GM10266 (cell line): ENCODE measurements around the gene PDE6G.
"Not testable (repeated sequence)": the region's sequence is repeated elsewhere in the genome, so short reads cannot be mapped to it uniquely, and the experiment has no call there.

ENCODE experiments used
- DNase-seq: peaks from one replicate; pipeline ENCODE4 v3.0.0; 2012; ENCODE audit errors: extremely low spot score
- CTCF ChIP-seq: IDR thresholded peaks from 2 replicates; pipeline ENCODE4 v1.5.1; 2012; ENCODE audit warnings: mild to moderate bottlenecking, low read depth; ENCODE audit not compliant: control insufficient read depth, insufficient read depth; ENCODE audit errors: missing control alignments

PDE6G gene

DNA sequence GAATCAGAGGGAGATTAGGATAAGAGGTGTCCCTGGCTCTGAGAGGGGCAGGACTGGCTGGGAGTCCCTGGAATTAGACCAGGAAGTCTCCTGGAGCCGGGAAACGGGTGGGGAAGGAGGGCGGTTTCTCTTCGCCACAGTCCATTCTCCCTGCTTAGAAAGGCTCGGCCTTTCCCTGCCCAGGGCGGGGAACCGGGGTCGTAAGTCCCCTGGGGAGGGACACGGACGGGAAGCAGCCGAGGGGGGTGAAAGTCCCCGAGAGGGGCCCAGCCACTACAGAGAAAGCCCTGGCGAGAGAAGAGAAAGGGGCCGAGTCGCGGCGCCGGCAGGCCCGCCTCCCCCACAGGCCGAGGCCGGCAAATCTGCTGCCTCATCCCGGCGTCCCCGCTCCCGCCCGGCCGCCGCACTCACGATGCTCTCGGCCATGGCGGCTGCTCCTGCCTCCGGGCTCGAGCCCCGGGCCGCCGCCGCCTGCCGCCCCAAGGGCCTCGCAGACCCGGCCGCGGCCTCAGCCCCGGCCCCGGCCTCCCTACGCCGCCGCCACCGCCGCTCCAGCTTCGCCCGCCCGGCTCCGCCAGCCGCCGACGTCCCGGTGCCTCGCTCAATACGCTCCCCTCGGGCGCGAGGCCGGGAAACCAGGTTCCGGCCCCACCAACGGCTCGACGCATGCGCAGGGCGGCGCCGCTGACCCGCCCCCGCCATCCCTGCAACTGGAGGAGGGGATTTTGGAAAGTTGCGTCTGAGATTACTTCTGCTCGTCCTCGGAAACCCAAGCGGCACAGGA, 19.6 kb downstream of the PDE6G start, which contains the start of the genes NPLOC4 and TSPAN10:
NPLOC4 (minus strand) TSS at position 608 of the 784 bp plus-strand sequence; CDS start at position 426, 182 bp downstream.
TSPAN10 (plus strand) TSS at position 692 of the 784 bp plus-strand sequence. CDS start 5,217 bp downstream, outside the sequence.
- no peak for TF ChIP-seq CTCF
- DNase-seq, result peak; percentile 99

GRCh38 chr17:81635973-81636504, 20.3 kb downstream of the PDE6G start:
- no peak for TF ChIP-seq CTCF

GRCh38 chr17:81635431-81635830, 20.9 kb downstream of the PDE6G start:
- DNase-seq, result no peak
- TF ChIP-seq CTCF, result no peak

More at GRCh38 chr17:81635973-81636504, 20.3 kb downstream of the PDE6G start:
- DNase-seq, result peak; percentile 51

- DNase-seq, result no peak
- TF ChIP-seq CTCF, result no peak
Observed at GRCh38 chr17:81631482-81631881, 24.9 kb downstream of the PDE6G start.

- DNase-seq, result no peak
- TF ChIP-seq CTCF, result no peak
Observed at GRCh38 chr17:81630274-81630673, 26.1 kb downstream of the PDE6G start.

DNA sequence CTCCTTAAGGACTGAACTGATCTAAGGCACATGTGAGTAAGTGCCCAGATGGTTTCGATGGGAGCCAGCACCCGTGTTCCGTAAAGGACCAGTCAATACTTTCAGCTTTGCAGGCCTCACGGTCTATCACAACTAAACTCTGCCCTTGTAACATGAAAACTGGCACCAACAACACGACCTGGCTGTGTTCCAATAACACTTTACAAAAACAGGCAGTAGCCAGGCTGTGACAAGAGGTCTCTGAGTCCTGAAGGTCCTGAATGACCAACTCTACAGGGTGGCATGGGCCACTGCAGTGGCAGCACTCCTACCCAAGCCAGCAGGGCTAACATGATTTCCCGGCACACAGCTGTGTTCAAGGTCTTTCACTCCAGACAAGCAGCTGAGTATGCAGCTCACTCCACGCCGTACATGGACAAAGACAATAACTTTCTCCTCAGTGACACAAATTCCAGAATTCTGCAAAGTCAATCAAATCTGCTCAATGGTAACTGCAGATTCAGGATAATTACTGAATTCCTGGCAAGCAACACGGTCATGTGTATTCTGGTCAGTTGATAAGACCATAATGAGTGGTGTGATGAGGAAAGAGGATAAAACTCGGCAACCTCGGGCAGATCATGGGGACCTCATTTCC, 34.7 kb downstream of the PDE6G start:
- TF ChIP-seq CTCF, result no peak
- DNase-seq, result no peak

DNA sequence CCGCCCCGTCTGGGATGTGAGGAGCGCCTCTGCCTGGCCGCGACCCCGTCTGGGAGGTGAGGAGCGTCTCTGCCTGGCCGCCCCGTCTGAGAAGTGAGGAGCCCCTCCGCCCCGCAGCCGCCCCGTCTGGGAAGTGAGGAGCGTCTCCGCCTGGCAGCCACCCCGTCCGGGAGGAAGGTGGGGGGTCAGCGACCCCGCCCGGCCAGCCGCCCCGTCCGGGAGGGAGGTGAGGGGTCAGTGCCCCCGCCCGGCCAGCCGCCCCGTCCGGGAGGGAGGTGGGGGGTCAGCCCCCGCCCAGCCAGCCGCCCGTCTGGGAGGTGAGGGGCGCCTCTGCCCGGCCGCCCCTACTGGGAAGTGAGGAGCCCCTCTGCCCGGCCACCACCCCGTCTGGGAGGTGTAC, 38.0 kb downstream of the PDE6G start:
- not testable (repeated sequence) for DNase-seq
